Epithelial cell of esophagus (primary cell): Measurements from ENCODE around the gene RPTOR.

Experiments
- DNase-seq: peaks from one replicate; pipeline ENCODE4 v3.0.0; 2010; ENCODE audit warnings: low read depth
- H3K4me3 ChIP-seq: 2 replicates; pipeline ENCODE4 v1.5.1; 2011; ENCODE audit warnings: mild to moderate bottlenecking, low read length, control low read depth
- TF ChIP-seq, protein P1 (sequence below): IDR thresholded peaks from 2 replicates; pipeline ENCODE4 v1.5.1; 2011; ENCODE audit warnings: low read depth, mild to moderate bottlenecking, low read length, control low read depth, inconsistent platforms; ENCODE audit not compliant: insufficient read depth; ENCODE audit errors: missing control alignments

Gene RPTOR

DNA sequence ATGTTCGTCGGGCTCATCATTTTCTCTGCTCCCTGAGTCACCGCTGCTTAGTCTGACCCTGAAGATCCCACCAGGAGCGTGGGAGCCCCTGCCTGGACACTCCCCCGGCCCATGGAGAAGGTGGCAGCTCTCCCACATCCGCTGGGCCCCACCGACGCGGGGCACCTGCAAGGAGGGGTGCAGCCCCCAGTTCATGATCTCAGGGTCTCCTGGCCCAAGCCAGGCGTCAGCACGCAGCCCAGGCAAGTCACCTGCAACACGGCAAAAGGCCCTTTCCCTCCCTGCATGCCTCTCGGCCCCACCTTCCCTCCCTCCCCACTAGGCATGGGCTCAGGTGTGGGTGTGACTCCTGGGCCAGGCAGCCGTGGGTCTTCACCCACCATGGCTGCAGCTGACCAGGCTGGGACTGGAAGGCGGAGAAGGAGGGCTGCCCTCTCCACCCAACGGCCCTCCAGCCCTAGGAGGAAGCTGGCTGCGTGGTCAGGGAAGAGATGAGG lies 437.3 kb downstream of the RPTOR start:
- no peak for DNase-seq
- TF ChIP-seq, protein P1, sequence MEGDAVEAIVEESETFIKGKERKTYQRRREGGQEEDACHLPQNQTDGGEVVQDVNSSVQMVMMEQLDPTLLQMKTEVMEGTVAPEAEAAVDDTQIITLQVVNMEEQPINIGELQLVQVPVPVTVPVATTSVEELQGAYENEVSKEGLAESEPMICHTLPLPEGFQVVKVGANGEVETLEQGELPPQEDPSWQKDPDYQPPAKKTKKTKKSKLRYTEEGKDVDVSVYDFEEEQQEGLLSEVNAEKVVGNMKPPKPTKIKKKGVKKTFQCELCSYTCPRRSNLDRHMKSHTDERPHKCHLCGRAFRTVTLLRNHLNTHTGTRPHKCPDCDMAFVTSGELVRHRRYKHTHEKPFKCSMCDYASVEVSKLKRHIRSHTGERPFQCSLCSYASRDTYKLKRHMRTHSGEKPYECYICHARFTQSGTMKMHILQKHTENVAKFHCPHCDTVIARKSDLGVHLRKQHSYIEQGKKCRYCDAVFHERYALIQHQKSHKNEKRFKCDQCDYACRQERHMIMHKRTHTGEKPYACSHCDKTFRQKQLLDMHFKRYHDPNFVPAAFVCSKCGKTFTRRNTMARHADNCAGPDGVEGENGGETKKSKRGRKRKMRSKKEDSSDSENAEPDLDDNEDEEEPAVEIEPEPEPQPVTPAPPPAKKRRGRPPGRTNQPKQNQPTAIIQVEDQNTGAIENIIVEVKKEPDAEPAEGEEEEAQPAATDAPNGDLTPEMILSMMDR: no peak
- H3K4me3 ChIP-seq: no peak overlapping the region

DNA sequence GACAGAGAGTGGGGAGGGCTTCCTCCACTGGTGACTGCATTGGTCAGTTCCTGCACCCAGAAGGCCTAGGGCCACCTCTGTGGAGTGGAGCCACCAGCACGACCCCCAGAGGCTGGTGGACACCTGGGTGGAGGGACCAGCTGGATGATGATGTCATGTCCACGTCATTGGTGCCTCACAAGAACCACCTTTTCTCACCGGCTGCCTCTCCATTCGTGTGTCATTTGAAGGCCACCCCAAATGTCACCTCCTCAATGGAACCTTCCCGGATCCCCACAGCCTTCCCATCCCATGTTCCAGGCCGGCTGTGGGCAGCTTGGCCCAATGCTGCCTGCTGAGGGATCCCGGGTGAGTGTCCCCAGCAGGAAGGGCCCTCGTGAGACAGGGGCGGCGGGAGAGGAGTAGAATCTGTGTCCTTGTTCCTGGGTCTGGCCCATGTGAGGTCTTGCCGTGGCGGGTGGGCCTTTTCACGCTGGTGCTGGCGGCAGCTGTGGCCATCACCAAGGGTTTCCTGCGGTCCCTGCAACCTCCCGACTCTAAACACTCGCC lies 437.9 kb downstream of the RPTOR start:
- no peak overlapping the region for H3K4me3 ChIP-seq
- no peak for DNase-seq
- TF ChIP-seq, protein P1: no peak

DNA sequence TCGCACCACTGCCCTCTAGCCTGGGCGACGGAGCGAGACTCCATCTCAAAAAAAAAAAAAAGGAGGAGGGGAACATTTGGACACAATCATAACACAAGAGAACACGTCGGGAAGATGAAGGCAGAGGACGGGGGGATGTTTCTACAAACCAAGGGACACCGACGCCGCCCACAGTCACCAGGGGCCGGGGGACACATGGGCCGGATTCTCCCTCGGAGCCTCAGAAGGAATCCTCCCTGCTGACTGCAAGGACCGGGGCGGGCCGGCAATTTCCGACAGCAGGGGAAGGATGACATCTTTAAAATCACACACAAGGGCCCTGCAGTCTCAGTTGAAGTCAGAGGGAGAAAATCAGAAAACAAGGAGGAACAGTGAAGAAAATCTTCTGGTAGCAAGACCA lies 438.9 kb downstream of the RPTOR start:
- TF ChIP-seq, protein P1: no peak
- DNase-seq: no peak
- H3K4me3 ChIP-seq: no peak overlapping the region

DNA sequence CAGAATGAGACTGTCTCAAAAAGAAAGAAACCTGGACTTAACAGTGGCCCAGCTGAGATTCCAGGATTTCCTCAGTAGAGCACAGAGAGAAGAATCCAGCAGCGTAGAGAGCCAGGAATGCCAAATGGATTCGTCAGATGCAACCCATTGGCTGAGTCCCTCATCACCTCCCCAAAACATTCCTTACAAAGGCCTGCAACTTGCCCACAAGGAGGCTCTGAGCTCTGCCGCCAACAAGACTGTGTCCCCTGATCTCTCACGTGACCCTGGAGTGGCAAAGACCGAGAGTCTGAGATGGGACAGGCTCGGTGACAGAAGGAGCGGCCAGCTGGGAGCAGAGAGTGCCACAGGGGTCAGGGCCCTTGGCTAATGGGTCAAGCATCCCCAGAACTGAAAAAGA lies 440.1 kb downstream of the RPTOR start:
- TF ChIP-seq, protein P1: no peak
- DNase-seq: peak; percentile 61
- no peak overlapping the region for H3K4me3 ChIP-seq

DNA sequence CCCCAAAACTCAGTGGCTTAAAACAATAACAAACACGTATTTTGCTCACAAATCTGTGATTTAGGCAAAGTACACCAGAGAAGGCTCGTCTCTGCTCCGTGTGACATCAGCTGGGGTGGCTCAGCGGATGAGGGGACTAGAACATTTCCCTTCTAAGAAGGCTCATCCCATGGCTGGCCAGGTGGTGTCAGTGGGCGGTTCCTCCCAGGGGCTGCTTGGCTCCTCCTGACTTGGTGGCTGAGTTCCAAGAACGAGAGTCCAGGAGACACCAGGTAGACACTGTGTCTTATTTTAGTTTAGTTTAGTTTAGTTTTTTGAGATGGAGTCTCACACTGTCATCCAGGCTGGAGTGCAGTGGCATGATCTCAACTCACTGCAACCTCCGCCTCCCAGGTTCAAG lies 441.4 kb downstream of the RPTOR start:
- TF ChIP-seq, protein P1: no peak
- DNase-seq: no peak
- no peak overlapping the region for H3K4me3 ChIP-seq

DNA sequence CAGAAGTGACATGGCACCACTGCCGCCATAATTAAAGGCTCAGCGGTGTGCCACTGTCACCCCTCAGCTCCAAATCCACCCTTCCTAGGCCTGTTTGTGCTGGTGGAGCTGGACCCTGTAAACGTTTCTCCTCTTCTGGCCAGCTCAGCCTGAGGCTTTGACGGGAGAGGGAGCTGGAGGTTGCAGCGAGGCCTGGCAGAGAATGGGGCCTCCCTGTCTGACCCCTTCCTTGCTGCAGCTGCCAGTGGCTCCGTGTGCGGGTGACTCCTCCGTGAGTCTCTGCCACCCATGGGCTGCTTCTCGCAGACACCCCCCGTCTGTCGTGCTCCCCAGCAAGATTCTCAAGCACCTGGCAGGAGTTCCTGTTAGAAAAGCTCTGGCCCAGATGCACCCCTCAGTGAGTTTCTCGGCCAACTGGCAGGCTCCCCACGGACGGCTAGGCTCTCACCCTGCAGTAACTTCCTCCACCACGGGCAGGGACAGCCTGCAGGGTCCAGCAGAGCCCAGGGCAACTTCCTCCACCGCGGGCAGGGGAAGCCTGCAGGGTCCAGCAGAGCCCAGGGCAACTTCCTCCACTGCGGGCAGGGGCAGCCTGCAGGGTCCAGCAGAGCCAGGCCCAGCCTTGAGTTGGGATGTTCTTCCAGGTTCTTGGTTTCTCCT lies 442.3 kb downstream of the RPTOR start:
- TF ChIP-seq, protein P1: no peak
- no peak for DNase-seq
- no peak overlapping the region for H3K4me3 ChIP-seq
